Stimulated activated CD4-positive, alpha-beta T cell treated with anti-CD3 and anti-CD28 coated beads, TNF-alpha, amount 100 ng/mL, for 24 hours (primary cell): ENCODE results near the gene ST3GAL5.
"Not testable (repeated sequence)": the region's sequence is repeated elsewhere in the genome, so short reads cannot be mapped to it uniquely, and the experiment has no call there.

Experiments used
- DNase-seq, 3 experiments: peaks; one replicate each; pipeline ENCODE4 v3.0.0-alpha.2; 2020; ENCODE audit warnings: low read depth in 3 of 3

The ST3GAL5 gene

DNA sequence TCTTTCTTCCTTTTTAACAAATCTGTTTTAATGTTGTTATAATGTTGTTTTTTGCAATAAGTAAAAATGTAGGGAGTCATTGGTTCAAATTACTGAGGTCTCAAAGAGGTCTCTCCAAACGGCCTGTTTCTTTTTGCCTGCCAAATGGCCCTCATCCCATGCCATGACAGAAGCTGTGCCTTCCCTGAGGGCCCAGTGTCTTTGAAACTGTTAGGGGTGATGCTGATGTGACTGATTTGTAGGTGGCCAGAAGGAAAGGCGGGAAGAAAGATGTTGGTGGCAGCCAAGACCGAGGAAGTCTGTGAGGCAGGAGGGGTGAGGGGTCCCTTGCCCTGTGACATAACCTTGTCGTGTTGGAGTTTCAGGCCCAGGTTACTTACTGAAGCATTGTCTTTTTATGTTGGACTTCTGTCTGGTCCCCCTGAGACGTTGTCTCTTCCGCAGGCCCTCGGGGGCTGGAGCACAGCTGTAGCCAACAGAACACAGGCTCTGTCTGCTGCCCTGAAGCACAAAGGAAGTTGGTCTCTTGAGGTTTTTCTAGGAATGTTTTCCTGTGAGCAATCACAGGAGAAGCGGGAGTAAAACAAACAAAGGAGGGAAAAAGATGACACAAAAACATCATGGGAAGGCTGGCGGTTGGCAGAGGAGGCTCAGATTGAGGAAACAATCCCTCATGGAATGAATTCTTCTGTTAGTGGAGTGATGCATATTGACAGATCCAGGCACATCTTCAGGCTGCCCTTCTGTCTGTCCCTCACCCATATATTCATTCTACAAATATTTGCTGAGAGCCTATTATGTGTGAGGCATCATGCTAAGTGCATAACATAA lies 4.9 kb upstream of the ST3GAL5 start:
- DNase-seq, result no peak

DNA sequence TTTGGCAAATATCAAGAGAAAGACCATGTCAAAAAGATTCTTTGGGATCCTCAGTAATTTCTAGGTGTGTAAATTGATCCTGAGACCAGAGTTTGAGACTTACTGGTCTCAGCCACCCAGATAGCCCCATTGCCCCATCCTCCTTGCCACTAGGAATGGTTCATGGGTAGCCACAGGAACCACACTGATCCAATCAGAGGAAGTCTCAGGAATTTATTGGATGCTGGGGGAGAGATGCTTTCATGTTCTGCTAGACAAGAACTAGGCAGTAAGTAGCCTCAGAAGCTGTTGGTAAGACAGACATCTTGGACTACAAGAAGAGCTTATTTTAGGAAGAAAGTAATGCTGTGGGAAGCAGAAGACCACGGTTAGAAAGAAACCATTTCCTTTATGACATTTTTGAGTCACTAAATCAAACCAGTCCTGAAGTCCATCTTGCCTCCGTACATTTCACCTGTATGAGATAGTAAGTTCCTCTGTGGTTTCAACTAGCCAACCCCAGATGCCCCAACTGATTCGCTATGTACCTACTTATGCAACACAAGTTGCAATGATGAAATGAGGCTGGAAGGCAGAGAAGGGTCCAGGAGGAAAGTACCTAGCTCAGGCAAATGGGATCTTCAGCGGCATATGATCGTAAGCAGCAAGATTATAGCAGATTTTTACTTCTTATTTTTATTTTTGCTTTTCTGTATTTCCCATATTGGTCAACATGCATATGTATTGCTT lies 3.6 kb upstream of the ST3GAL5 start:
- no peak for DNase-seq

DNA sequence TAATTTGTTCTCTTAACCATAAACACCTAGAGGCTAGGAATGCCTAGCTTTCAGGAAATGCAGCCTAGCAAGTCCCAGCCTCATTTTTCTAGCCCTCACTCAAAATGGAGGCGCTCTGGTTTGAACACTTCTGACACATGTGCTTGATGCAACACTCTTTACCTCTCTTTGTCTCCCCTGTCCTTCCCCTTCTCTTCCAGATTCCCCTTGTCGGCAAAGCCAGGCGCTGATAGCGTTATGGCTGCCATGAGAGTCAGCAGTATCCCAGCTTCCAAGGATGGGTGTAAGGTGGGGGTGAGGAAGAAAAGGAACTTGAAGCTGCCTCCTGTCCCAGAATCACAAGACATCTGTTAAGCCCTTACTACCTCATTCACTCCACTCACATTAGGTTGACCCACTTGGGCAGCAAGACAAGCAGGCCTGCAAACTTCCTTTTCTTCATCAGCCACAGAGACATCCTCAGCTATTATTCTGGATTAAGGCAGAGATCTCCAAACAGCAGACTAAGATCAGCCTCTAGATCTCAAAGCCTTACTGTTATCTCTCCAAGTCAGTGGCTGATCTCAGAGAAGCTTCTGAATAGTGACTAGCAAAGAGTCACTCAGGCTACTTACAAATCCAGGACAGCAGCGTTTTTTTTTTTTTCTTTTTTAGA lies 1.9 kb upstream of the ST3GAL5 start:
- no peak for DNase-seq

DNA sequence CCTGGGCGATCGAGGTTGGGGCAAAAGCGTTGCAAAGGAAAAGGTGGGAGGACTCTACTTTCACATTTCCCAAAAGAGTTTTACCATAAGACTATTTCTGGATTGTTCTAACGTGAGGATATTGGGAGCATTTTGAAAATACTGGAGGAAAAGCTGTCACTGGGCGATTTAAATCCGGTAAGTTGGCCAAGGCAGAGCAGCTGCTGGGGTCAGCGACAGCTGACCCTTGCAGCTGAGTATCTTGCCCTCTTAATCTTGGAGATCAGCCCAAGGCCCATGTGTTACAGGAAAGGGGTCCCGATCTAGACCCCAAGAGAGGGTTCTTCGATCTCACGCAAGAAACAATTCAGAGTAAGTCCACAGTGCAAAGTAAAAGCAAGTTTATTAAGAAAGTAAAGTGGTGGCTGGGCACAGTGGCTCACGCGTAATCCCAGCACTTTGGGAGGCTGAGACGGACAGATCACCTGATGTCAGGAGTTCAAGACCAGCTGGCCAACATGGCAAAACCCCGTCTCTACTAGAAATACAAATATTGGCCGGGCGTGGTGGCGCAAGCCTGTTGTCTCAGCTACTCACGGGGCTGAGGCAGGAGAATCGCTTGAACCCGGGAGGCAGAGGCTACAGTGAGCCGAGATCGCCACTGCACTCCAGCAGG lies 964 bp upstream of the ST3GAL5 start:
- no peak for DNase-seq

GRCh38 chr2:85888020-85888683 lies 638 bp downstream of the ST3GAL5 start:
- DNase-seq, result peak in 1 of 3 experiments; percentile 32

GRCh38 chr2:85887566-85888019 lies 1.2 kb downstream of the ST3GAL5 start:
- peak in 2 of 3 experiments; percentile 19 to 45 for DNase-seq

- peak; percentile 40 to 63 (median 55) for DNase-seq
These were observed 2.2 kb downstream of the ST3GAL5 start for GRCh38 chr2:85886590-85886989.

DNA sequence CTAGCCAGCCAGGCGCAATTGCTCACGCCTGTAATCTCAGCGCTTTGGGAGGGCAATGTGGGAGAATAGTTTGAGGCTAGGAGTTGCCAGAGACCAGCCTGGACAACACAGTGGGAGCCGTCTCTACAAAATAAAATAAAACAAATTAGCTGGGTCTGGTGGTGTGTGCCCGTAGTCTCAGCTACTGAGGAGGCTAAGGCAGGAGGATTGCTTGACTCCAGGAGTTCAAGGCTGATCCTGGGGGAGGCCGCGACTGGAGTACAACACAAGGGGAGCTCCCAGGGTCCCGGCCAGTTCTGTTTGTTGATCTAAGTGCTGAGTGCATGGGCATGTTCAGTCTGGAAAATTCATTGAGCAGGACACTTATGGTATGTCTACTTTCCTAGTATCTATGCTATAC lies 2.6 kb downstream of the ST3GAL5 start:
- no peak for DNase-seq

- not testable (repeated sequence) for DNase-seq
These were observed 7.0 kb downstream of the ST3GAL5 start for GRCh38 chr2:85881781-85882180.

DNA sequence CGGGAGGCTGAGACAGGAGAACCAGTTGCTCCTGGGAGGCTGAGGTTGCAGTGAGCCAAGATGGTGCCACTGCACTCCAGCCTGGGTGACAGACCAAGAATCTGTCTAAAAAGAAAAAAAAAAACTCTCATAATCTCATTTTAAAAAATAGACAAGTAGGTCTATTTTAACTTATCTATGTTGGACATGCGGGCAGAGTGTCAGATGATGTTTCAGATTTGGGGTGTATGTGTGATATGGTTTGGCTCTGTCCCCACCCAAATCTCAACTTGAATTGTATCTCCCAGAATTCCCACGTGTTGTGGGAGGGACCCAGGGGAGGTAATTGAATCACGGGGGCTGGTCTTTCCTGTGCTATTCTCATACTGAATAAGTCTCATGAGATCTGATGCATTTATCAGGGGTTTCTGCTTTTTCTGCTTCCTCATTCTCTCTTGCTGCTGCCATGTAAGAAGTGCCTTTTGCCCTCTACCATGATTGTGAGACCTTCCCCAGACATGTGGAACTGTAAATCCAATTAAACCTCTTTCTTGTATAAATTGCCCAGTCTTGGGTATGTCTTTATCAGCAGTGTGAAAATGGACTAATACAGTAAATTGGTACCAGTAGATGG lies 8.0 kb downstream of the ST3GAL5 start:
- DNase-seq, result not testable (repeated sequence)

DNA sequence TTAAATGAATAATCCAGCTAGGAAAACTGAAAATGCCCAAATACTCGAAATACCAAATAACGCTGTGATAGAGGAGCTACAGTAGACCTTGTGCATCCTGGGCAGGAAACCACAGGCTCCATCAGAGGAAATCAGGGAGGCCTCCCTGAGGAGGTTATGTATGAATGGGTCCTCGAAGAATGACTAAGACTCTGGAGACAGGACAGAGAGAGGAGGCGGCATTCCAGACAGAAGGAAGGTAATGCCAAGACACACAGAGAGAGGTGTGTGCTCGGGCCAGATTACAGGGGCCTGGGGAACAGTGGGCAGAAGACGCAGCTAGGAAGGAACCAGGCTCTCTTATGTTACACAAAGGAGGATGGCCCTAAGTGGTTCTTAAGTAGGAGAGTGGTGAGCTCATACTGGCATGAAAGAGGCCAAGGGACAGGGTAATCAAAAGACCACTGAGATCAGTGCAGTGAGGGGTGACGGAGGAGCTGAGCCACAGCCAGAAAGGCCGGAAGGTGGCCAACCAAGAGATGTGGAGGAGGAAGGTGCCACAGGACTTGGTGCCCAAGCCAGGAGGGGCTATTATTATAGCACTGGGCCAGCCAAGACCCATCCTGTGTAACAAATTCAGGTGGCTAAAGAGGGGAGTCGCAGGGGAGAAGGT lies 9.9 kb downstream of the ST3GAL5 start:
- DNase-seq, result no peak

DNA sequence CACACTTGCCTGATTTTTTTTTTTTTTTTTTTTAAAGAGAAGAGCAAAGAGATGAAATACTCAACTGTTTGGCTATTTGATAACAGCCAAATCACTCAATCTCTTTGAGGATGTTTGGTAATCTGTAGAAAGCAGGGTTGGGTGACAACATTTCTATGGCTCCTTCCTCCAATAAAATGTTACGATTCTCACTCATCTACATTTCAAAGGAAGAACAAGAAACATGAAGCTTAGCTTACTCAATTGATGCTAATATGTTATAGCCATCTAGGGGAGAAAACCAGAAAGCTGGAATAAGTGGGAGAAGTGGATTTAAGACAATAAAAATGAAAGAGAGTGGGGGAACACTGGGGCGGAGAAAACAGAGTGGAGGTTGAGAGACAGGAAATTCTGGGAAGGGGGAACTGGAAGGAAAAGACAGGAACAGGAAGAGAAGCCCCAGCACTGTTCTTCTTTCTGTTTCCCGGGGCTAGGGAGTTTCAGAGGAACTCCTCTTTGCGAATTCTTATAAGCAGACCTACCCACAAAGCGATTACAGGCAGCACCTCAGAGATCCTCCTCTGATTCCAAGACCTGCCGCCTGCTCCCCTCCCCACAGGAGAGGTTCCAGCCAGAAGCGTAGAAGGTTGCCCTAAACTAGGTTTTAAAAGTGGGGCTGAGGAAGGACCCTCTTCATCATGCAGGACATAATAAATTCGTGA lies 13.3 kb downstream of the ST3GAL5 start:
- no peak for DNase-seq

DNA sequence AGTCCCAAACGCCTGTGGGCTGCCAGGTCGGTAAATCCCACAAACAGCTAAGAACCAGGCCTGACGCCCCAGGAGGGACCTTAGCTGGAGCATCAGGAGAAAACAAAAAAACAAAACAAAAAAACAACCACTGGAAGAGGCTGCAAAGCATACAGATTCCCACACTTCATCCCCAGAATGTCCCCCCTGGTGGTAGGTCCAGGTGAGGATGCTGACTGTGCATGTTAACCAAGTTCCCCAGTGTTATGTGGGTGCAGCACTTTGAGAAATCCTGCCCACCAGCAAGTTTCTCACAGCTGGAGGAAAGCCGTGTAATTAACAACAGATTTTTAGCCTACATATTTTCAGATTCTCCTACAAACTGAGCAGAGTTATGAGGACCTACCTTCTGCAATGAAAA lies 15.1 kb downstream of the ST3GAL5 start:
- no peak for DNase-seq

DNA sequence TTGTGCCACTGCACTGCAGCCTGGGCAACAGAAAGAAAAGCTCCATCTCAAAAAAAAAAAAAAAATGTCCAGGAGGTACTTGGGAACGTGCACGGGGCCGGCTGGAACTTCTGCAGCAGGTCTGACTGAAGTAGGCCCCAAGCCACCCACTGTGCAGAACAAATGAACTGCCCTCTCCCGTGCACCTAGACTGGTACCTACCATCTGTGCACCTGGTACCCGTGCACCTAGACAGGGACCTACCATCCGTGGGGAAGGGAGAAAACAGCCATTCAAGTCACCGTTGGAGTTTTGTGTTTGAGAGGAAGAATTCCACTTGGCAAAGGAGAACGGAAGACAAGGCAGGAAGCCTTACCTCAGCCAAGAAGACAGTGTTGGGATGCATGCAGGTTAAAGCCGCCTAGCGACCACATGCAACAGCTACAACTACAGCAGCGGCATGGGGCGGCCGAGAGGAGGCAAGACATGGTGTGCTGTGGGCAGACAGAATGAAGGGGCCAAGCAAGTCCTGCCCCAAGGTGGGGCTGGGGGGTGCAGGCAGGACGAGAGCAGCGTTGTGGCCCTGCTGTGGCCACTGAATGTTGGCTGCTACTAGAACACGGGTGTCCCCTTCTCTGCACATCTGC lies 16.1 kb downstream of the ST3GAL5 start:
- DNase-seq, result no peak

DNA sequence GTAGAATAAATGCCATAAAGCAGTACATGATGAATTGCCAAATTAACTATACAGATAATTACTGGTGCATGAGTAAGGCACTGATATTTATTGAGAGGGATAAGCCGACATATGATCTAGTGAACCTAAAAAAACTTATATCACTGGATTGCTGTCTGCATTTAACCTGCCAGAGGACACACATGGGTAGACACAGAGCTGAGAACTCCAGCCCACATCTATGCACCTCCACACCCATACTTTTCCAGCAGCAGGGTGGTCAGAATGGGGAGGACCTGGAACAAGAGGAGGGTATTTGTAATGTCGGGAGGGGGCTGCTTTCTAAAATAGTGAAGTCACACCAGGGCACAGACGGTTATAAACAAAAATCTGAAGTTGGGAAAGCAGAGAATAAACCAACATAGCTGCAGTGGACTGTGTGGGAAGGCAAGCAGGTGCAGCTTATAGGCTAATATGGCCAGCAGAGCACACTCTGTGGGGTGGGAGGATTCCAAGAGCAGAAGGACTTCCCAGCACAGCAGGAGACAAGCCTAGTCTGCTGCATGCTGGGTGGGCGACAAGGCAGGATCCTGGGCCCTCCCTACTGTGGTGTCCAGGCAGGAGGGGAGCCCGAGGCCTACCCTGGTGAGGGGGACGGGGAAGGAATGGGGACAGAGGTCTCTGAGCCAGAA lies 17.2 kb downstream of the ST3GAL5 start:
- no peak for DNase-seq

DNA sequence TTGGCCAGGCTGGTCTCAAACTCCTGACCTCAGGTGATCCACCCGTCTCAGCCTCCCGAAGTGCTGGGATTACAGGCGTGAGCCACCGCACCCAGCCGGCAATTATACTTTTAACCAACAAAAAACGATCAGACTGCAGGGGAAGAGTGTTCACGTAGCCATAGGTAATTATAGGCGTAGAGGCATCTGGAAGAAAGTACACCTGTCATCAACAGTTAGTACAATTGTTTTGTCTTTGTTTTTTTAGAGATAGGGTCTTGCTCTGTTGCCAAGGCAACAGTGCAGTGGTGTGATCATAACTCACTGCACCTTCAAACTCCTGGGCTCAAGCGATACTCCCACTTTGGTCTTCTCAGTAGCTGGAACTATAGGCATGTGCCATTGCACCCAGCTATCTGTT lies 20.0 kb downstream of the ST3GAL5 start:
- no peak for DNase-seq

GRCh38 chr2:85867556-85868292 lies 21.1 kb downstream of the ST3GAL5 start:
- DNase-seq, result no peak

DNA sequence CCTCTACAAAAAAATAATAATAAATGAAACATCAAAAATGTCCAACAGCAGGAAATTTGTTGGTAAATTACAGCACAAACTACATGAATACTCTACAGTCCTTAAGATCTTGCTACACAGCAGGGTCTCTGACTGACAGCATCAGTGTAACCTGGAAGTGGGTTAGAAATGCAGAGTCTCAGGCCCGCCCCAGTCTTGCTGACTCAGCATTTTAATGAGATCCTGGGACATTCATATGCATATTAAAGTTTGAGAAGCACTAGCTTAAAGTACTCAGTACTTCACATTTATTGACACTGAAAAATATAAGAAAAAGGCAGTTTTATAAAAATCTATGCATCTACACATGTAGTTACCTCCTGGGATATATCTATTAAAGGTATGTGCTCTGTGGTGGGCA lies 21.7 kb downstream of the ST3GAL5 start:
- DNase-seq, result no peak
